Tibial nerve (tissue), 4 donors: Measurements from ENCODE around the gene C5. TPM values are rescaled to one million over a fixed set of nuclear protein-coding genes. Genes with fewer than 3 reads are reported as not detected.

Source experiments
- DNase-seq, 2 donors: peaks; one replicate each; pipeline ENCODE4 v3.0.0-alpha.2; 2019; ENCODE audit warnings: low spot score in 2 of 2
- H3K27ac ChIP-seq, 4 donors: fragments of 200-600 bp; sonication (generic) in 3 of 4; one replicate each; pipeline ENCODE4 v1.5.1; 2017 to 2019; ENCODE audit warnings: mild to moderate bottlenecking in 1 of 4
- H3K27me3 ChIP-seq, 2 donors: fragments of 200-600 bp; sonication (generic) in 1 of 2; one replicate each; pipeline versions ENCODE4 v1.5.1 to v1.6.0; 2017 to 2019
- H3K36me3 ChIP-seq, 3 donors: fragments of 200-600 bp; sonication (generic); one replicate each; pipeline ENCODE4 v1.5.1; 2018 to 2019
- H3K4me1 ChIP-seq, 4 donors: fragments of 200-600 bp; sonication (generic) in 3 of 4; one replicate each; pipeline ENCODE4 v1.5.1; 2017 to 2019
- H3K4me3 ChIP-seq, 4 donors: fragments of 200-600 bp; sonication (generic) in 3 of 4; one replicate each; pipeline ENCODE4 v1.5.1; 2017 to 2019; ENCODE audit warnings: mild to moderate bottlenecking in 1 of 4, moderate library complexity in 1 of 4
- H3K9me3 ChIP-seq, 4 donors: fragments of 200-600 bp; sonication (generic) in 3 of 4; one replicate each; pipeline ENCODE4 v1.5.1; 2017 to 2019
- CTCF ChIP-seq, 5 experiments: fragments of 200-600 bp in 3 of 5; fragments of 450-650 bp in 2 of 5; sonication (generic) in 3 of 5; IDR thresholded peaks; one replicate each; pipeline ENCODE4 v1.5.1; 2016 to 2019; ENCODE audit warnings: antibody characterized with exemption in 5 of 5, mild to moderate bottlenecking in 3 of 5, moderate library complexity in 2 of 5
- EP300 ChIP-seq, 2 donors: sonication (generic); formaldehyde crosslinking; IDR thresholded peaks; one replicate each; pipeline ENCODE4 v1.6.1; 2017; ENCODE audit warnings: antibody characterized with exemption in 2 of 2, mild to moderate bottlenecking in 1 of 2
- POLR2A ChIP-seq, 2 donors: fragments of 450-650 bp; IDR thresholded peaks; one replicate each; pipeline ENCODE4 v1.6.1; 2017; ENCODE audit warnings: antibody characterized with exemption in 2 of 2, mild to moderate bottlenecking in 2 of 2, moderate library complexity in 2 of 2
- WGBS, 2 donors: methylation state at CpG; one replicate each; pipeline ENCODE4 v1.1.5; 2018; 5-methylcytosine and 5-hydroxymethylcytosine counted together
- total RNA-seq, 4 donors: library from RNA; depleted of rRNA; stranded (reverse); fragments of >200 nt; gene quantifications; one replicate each; pipeline ENCODE4 v1.1.0, GENCODE V29; 2016

C5 gene
- total RNA-seq, 4 donors from 2014 or later, result 18.9 to 33.0 (median 23.2) TPM

- TF ChIP-seq POLR2A (IDR thresholded peaks at IDR 0.05) (no peak), CTCF (IDR thresholded peaks at IDR 0.05) (no peak), EP300 (IDR thresholded peaks at IDR 0.05) (no peak)
- Histone ChIP-seq H3K27me3 (no peaks in the 10 kb centered on the region), H3K4me1 (peaks cover 4 to 41% (median 12%) of the 10 kb centered on the region in 4 donors), H3K27ac (no peak overlapping the region), H3K9me3 (no peaks in the 10 kb centered on the region), H3K4me3 (no peak overlapping the region), H3K36me3 (no peaks in the 10 kb centered on the region)
- 95 to 96% methylated on average over 2 of the region's 2 CpGs for WGBS, 2 donors
- DNase-seq, result no peak
These were observed 102.9 kb downstream of the C5 start for GRCh38 chr9:120947222-120947621.

- no peaks in the 10 kb centered on the region for H3K9me3 ChIP-seq
- no peak for TF ChIP-seq POLR2A (IDR thresholded peaks at IDR 0.05)
- no peak for TF ChIP-seq CTCF (IDR thresholded peaks at IDR 0.05)
- no peak for TF ChIP-seq EP300 (IDR thresholded peaks at IDR 0.05)
- H3K27me3 ChIP-seq, result no peaks in the 10 kb centered on the region
- WGBS, 2 donors, result 68 to 69% methylated on average over 3 of the region's 3 CpGs
- DNase-seq, result no peak
- H3K36me3 ChIP-seq, result no peaks in the 10 kb centered on the region
- no peak overlapping the region for H3K27ac ChIP-seq
- peaks cover 4 to 43% (median 17%) of the 10 kb centered on the region in 4 donors for H3K4me1 ChIP-seq
- H3K4me3 ChIP-seq, result no peak overlapping the region
These were observed 103.8 kb downstream of the C5 start for GRCh38 chr9:120946259-120946658.

GRCh38 chr9:120944948-120945347 lies 105.1 kb downstream of the C5 start:
- TF ChIP-seq CTCF (IDR thresholded peaks at IDR 0.05), result no peak
- Histone ChIP-seq H3K27ac (peak overlapping the region in 1 of 4 donors; percentile 8), H3K4me3 (no peak overlapping the region), H3K9me3 (no peaks in the 10 kb centered on the region), H3K36me3 (no peaks in the 10 kb centered on the region), H3K27me3 (no peaks in the 10 kb centered on the region), H3K4me1 (peaks cover 4 to 40% (median 16%) of the 10 kb centered on the region in 4 donors)
- DNase-seq, result no peak
- 77 to 81% methylated on average over 3 of the region's 3 CpGs for WGBS, 2 donors

GRCh38 chr9:120944434-120944843 lies 105.6 kb downstream of the C5 start:
- H3K36me3 ChIP-seq, result no peaks in the 10 kb centered on the region
- no peak overlapping the region for H3K4me3 ChIP-seq
- peak overlapping the region in 1 of 4 donors; percentile 8 for H3K27ac ChIP-seq
- H3K4me1 ChIP-seq, result peaks cover 4 to 40% (median 16%) of the 10 kb centered on the region in 4 donors
- 74 to 79% methylated on average over 4 of the region's 4 CpGs for WGBS, 2 donors
- no peaks in the 10 kb centered on the region for H3K27me3 ChIP-seq
- no peaks in the 10 kb centered on the region for H3K9me3 ChIP-seq
- TF ChIP-seq POLR2A (IDR thresholded peaks at IDR 0.05), result no peak
- TF ChIP-seq CTCF (IDR thresholded peaks at IDR 0.05), result no peak
- TF ChIP-seq EP300 (IDR thresholded peaks at IDR 0.05), result no peak
- DNase-seq, result no peak

GRCh38 chr9:120942186-120943001 lies 107.7 kb downstream of the C5 start:
- no peaks in the 10 kb centered on the region for H3K36me3 ChIP-seq
- no peak for TF ChIP-seq CTCF (IDR thresholded peaks at IDR 0.05)
- TF ChIP-seq EP300 (IDR thresholded peaks at IDR 0.05), result peak in 1 of 2 donors; percentile 71
- no peak for TF ChIP-seq POLR2A (IDR thresholded peaks at IDR 0.05)

More at GRCh38 chr9:120942186-120943001, 107.7 kb downstream of the C5 start:
- Histone ChIP-seq H3K9me3 (no peaks in the 10 kb centered on the region), H3K4me3 (no peak overlapping the region), H3K27me3 (no peaks in the 10 kb centered on the region), H3K4me1 (peaks cover 4 to 49% (median 16%) of the 10 kb centered on the region in 4 donors), H3K27ac (peak overlapping the region; percentile 53 to 93 (median 74))
- 17 to 26% methylated on average over 8 of the region's 8 CpGs for WGBS, 2 donors
- no peak for DNase-seq
